Stimulated activated effector memory CD8-positive, alpha-beta T cell treated with anti-CD3 and anti-CD28 coated beads, Interleukin-12 subunit alpha, Interleukin-12 subunit beta, amount 100 ng/mL, for 72 hours (primary cell): Measurements from ENCODE around the gene VDR.
A peak's percentile ranks its signal among the peaks of the same experiment; 100 is the strongest.

Source experiments
- ATAC-seq: fragments of 150-1000 bp; cut with Tn5 transposase; 2 replicates; pipeline ENCODE4 v1.10.0; 2021
- DNase-seq, 2 donors: peaks; one replicate each; pipeline ENCODE4 v3.0.0; 2021 to 2022; ENCODE audit warnings: low spot score in 2 of 2
- H3K27ac Mint-ChIP-seq: one replicate; pipeline ENCODE4 v1.8.0; 2022; ENCODE audit warnings: mild to moderate bottlenecking, mixed read lengths
- H3K36me3 Mint-ChIP-seq: one replicate; pipeline ENCODE4 v1.8.0; 2022; ENCODE audit warnings: mild to moderate bottlenecking, mixed read lengths
- H3K4me1 Mint-ChIP-seq: one replicate; pipeline ENCODE4 v1.8.0; 2022; ENCODE audit warnings: mixed read lengths
- H3K4me3 Mint-ChIP-seq: one replicate; pipeline ENCODE4 v1.8.0; 2022; ENCODE audit warnings: mild to moderate bottlenecking, mixed read lengths
- H3K9me3 Mint-ChIP-seq: one replicate; pipeline ENCODE4 v1.8.0; 2022; ENCODE audit warnings: mixed read lengths

The VDR gene

DNA sequence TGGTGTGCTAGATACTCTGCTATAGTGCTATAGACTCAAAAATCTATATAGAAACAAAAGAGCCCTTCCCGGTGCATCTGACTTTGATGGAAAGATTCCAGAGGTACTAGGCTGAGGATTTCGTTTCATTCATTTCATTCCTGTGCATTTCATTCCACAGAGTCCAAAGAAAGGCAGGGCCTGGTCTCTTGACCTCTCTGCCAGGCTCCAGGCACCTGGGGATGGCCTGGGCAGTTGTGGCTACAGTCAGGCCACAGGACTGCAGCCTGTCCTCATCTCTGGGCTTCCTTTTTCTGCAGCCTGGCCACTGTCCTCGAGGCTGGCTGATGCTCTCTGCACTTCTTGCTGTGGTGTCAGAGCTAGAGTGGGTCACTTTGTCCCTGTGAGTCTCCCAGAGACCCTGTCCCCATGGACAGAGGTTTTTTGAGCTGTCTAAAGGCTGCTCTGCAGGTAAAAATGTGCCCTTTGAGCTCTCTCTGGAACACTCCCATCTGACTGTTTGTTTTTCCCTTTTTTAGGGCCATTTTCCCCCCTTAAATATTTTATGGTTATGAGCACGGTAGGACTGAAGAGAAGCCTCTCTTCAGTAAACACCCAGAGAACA, 3.2 kb upstream of the VDR start:
- H3K9me3 Mint-ChIP-seq, result no peaks in the 10 kb centered on the region

DNA sequence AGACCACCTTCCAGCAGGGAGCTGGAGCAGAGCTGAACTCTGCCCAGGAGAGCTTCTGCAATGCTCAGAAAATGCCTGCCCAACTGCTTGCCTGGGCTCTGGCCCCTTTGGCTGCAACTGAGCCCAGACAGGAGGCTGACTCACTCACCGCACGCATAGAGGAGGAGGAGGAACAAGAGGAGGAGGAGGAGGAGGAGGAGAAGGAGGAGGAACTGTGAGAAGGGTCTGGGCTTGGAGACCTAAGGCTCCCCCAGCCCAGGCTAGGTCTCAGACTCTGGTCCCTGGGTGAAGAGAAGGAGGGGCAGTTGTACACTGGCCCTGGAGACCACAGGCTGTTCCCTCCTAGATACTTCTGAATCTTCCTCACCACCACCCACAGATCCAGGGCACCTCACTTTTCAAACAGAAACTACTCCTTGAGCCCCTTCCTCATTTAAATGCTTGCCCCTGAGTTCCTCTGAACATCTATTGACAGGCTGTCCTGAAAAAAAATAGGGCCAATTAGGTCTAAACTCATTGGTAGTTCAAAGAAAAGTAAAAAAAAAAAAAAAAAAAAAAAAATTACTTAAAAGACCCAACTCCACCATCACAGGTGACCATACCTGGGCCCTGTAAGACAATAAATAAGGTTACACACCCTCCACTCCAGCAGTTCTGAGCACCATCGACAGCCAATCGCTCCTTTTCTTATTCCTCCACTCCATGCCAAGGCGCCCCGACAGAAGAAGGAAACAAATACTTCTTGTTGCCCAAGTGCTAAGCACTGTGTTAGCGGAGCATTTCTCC, 674 bp downstream of the VDR start:
- no peak for DNase-seq
- H3K9me3 Mint-ChIP-seq, result no peaks in the 10 kb centered on the region
- H3K36me3 Mint-ChIP-seq, result peaks cover 57% of the 10 kb centered on the region
- H3K4me3 Mint-ChIP-seq, result peak overlapping the region; percentile 89
- peak; percentile 80 for ATAC-seq
- peak overlapping the region; percentile 89 for H3K27ac Mint-ChIP-seq
- H3K4me1 Mint-ChIP-seq, result peaks cover 53% of the 10 kb centered on the region

More for the DNA sequence above, 3.2 kb upstream of the VDR start:
- DNase-seq, result peak in 1 of 2 donors; percentile 42
- H3K27ac Mint-ChIP-seq, result no peak overlapping the region
- H3K4me1 Mint-ChIP-seq, result peaks cover 17% of the 10 kb centered on the region
- ATAC-seq, result no peak
- H3K36me3 Mint-ChIP-seq, result peaks cover 19% of the 10 kb centered on the region
- no peak overlapping the region for H3K4me3 Mint-ChIP-seq

DNA sequence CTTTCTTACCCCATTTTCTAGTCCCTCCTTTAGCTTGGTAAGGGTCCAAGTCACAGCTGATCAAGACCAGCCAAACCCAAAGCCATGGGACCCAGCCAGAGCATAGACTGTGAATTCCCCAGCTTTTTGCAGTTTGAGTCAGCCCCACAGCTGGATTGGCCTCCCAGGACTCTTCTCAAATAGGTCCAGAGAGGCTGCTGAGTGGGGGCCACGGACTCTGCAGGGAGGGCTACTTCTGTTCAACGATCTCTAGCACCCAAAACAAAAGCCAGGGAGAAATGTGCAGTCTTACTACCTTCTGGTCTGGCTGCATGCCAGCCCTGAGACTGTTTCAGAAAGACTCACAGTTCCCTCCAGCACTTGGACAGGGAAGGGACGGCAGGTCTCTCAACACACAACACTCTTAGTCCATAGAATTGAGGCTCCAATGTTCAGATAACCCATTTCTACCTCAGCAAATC, 1.6 kb downstream of the VDR start:
- H3K36me3 Mint-ChIP-seq, result peaks cover 67% of the 10 kb centered on the region
- no peaks in the 10 kb centered on the region for H3K9me3 Mint-ChIP-seq
- ATAC-seq (peak; percentile 7), DNase-seq (no peak)
- H3K4me3 Mint-ChIP-seq, result peak overlapping the region; percentile 89
- H3K27ac Mint-ChIP-seq, result peak overlapping the region; percentile 89
- peaks cover 59% of the 10 kb centered on the region for H3K4me1 Mint-ChIP-seq

DNA sequence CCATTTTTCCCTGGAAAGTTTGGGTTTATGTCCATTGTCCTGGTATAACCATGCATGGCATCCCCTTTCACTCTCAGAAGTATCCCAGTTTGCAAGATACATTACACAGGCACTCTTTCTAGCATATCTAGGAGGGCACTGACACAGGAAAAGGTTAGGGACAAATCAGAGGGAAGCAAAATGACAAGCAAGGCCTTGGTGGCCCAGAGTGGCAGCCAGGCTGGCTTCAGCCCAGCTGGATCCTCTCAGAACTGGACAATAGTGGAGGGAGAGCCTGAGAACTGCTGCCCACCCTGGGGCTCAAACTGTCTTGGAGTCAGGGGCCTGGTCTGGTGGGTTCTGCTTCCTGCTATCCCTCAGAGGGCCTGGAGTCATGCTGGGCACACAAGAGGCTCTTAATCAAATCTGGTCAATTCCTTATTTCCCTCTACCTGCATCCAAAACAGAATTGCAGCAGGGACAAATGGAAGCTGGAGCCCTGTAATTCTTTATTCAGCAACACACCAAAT, 2.6 kb downstream of the VDR start:
- DNase-seq, result no peak
- Mint-ChIP-seq H3K27ac (peak overlapping the region; percentile 89), H3K9me3 (no peaks in the 10 kb centered on the region), H3K4me3 (peak overlapping the region; percentile 89), H3K4me1 (peaks cover 66% of the 10 kb centered on the region), H3K36me3 (peaks cover 77% of the 10 kb centered on the region)
- ATAC-seq, result no peak

DNA sequence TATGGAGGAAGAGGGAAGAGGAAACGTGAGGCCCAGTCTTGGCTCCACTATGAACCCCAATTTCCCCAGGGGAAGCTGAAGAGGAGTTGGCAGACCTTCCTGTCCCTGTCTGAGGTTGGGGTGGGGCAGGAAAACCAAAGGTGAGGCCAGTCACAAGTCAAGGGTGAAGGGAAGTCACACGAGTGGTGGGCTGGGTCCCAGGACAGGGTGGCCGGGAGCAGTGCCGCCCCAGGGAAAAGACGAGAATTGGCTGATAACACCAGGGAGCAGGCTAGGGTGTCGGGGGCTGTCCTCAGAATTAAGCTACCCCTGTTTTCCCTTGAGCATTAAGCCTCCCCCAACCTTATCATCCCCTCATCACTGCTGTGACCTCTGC, 3.1 kb downstream of the VDR start:
- Mint-ChIP-seq H3K36me3 (peaks cover 82% of the 10 kb centered on the region), H3K9me3 (no peaks in the 10 kb centered on the region), H3K4me3 (peak overlapping the region; percentile 89), H3K27ac (peak overlapping the region; percentile 68), H3K4me1 (peaks cover 70% of the 10 kb centered on the region)
- no peak for DNase-seq
- no peak for ATAC-seq

DNA sequence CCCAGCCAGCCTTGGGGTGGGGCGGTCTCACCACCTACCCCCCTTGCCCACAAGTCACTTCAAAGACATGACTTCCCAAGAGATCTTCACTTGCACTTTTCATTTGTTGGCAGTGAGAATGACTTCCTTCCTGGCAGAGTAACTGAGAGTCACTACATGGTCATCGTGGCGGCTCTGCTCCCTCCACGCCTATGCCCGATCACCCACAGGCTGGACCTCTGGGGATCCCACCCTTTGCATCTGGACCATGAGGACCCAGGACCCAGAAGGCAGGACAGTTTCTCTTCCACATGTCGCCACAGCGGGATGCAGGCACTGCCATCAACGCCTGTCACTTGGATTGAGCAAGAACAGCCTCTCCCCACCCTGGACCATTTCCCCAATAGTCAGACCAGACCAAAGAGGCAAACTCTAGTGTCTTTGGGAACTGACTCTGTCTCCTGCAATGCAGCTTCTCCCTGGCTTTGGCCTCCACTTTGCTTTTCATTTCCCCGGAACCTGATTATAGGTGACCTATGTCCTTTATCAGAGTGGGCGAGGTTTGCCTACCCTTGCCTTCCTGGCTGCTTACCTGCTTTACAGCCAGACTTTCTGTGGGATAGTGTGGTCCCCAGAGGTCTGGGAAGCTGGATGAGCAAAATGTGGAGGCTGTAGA, 3.6 kb downstream of the VDR start:
- Mint-ChIP-seq H3K9me3 (no peaks in the 10 kb centered on the region), H3K4me3 (peak overlapping the region; percentile 89), H3K4me1 (peaks cover 72% of the 10 kb centered on the region), H3K27ac (peak overlapping the region; percentile 68), H3K36me3 (peaks cover 87% of the 10 kb centered on the region)
- ATAC-seq, result no peak
- DNase-seq, result no peak

DNA sequence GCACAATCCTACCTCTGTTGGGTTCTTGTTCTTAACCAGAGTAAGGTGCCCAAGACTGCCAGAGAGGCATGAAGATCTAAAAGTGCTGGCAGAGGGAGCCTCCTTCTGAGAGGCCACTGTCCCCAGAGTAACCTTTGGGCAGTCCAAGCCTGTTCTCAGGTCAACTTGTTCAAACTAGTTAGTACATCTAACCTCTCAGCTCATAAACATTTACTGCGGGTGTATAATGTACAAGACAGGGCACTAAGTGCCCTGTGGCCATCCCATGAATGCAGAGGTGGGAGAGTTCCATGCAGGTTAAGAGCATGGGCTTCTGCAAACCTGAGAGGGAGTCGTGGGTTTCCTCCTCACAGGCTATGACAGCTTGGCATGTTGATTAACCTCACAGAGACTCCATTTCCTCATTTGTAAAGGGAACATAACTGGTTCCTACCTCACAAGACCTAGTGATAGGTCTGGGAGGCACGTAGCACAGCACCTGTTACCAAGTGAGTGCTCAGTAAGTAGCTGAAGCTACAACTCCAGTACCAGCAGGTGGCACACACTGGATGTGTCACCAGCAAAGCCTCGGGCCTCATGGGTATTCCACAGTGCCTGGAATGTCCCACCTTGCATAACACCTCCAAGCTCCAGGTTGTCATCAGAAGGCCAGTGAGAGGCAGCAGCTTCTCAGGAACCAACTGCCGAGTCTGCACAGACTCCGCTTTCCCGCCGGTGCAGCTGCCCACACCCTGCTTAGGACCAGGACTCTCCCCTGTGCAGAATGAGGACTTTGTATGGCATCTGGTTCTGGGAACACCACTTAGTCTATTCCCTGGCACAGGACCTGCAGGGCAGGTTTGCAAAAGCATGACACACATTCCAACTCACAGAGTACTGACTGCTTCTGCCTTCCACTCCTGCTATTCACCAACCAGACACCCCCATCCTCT, 4.4 kb downstream of the VDR start:
- Mint-ChIP-seq H3K27ac (peak overlapping the region; percentile 68), H3K9me3 (no peaks in the 10 kb centered on the region), H3K4me1 (peaks cover 78% of the 10 kb centered on the region), H3K4me3 (peak overlapping the region; percentile 89), H3K36me3 (peaks cover 95% of the 10 kb centered on the region)
- DNase-seq (no peak), ATAC-seq (no peak)

DNA sequence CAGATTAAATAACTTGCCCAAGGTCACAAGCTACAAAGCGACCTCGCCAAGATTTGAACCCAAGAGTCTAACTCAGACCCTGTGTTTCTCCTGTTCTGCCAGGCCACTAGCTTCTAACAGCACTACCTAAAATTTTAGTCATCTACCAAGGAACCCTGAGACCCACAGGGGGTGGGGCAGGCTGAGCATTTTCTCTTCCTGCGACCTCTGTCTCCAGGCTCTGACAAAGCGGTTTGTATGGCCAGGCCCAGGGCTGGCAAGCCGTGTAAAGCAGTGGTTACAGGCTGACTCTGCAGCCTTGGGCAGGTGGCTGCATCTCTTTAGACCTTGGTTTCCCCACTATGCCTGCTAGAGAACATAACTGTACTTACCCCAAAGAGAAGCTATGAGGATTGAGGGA, 5.3 kb downstream of the VDR start:
- no peaks in the 10 kb centered on the region for H3K9me3 Mint-ChIP-seq
- peak overlapping the region; percentile 89 for H3K4me3 Mint-ChIP-seq
- DNase-seq, result no peak
- H3K27ac Mint-ChIP-seq, result no peak overlapping the region
- H3K4me1 Mint-ChIP-seq, result peaks cover 80% of the 10 kb centered on the region
- no peak for ATAC-seq
- H3K36me3 Mint-ChIP-seq, result peaks cover 100% of the 10 kb centered on the region

DNA sequence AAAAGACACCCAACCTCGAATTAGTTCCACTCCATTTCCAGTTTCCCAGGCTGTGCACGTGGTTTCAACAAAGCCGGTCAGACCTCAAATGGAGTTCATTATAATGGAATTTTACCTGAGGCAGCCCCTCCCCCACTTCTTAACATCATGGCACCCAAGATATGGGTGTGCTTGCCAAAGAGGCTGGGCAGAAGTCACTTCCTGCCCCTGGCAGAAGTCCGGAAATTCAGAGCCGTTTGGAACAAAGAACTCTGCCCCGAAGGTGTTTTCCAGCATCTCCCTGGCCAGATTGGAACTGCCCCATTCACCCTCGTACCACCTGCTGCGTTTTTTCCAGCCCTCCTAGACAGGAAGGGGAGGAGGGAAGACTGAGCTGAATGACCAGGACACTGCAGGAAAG, 8.2 kb downstream of the VDR start:
- peaks cover 81% of the 10 kb centered on the region for H3K4me1 Mint-ChIP-seq
- ATAC-seq, result no peak
- peaks cover 98% of the 10 kb centered on the region for H3K36me3 Mint-ChIP-seq
- no peak overlapping the region for H3K4me3 Mint-ChIP-seq
- no peaks in the 10 kb centered on the region for H3K9me3 Mint-ChIP-seq
- peak overlapping the region; percentile 34 for H3K27ac Mint-ChIP-seq
- DNase-seq, result no peak

DNA sequence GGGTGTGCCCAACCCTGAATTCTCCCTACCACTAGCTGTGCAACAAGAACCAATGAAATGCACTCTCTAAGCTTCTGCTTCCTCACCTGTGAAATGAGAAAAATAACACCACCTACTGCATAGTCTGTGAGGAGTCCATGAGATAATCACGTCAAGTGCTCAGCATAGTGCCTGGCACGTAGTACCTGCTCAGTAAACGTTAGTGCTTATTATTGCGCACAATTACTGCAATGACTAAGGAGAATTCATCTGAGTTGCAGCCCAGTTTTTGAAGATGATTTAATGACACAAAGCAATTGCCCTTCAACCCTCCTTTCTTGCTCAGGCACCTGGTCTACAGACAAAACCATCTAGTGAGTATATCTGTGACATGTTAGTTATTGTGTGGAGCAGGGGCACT, 8.8 kb downstream of the VDR start:
- DNase-seq (no peak), ATAC-seq (no peak)
- peaks cover 98% of the 10 kb centered on the region for H3K36me3 Mint-ChIP-seq
- peak overlapping the region; percentile 52 for H3K27ac Mint-ChIP-seq
- H3K9me3 Mint-ChIP-seq, result no peaks in the 10 kb centered on the region
- peaks cover 81% of the 10 kb centered on the region for H3K4me1 Mint-ChIP-seq
- no peak overlapping the region for H3K4me3 Mint-ChIP-seq

DNA sequence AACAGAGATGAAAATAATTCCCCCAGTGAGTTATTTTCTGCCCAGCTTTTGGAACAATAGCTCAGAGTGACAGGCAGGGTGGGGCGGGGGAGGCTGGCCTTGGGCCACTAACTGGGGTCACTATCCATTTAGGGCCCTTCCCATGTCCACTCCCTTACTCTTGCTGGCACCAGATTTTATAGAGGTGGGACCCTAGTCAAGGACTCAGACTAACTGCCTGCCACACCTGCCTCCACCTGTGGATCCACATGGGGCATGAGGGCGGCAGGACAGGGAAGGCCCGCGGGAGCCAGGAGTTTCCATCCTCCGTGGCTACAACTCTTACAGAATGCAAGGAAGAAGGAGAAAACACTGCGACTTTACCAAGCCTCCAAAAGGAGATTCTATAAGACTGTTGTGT, 10.1 kb downstream of the VDR start:
- DNase-seq (no peak), ATAC-seq (no peak)
- peaks cover 81% of the 10 kb centered on the region for H3K4me1 Mint-ChIP-seq
- peaks cover 98% of the 10 kb centered on the region for H3K36me3 Mint-ChIP-seq
- H3K9me3 Mint-ChIP-seq, result no peaks in the 10 kb centered on the region
- no peak overlapping the region for H3K4me3 Mint-ChIP-seq
- peak overlapping the region; percentile 46 for H3K27ac Mint-ChIP-seq

DNA sequence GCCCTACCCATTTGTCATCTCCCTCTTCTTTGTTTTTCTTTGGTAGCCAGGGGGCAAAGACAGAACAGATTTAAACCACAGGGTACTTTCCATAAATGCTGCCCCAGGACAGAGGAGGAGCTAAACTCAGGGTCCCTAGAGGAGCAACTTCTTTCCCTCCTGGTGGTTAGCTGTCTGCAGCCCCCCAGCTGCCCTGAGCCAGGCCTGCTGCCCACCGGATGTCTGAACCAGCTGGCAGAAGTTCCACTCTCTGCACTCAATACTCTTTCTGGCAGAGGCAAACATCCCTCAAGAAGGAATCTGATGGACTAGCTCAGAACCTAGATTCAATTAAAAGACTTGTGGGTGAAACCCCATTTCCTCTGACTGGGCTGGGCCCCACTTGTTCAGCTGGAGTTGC, 10.7 kb downstream of the VDR start:
- Mint-ChIP-seq H3K9me3 (no peaks in the 10 kb centered on the region), H3K27ac (peak overlapping the region; percentile 46), H3K4me1 (peaks cover 84% of the 10 kb centered on the region), H3K36me3 (peaks cover 98% of the 10 kb centered on the region), H3K4me3 (no peak overlapping the region)
- no peak for DNase-seq
- no peak for ATAC-seq

DNA sequence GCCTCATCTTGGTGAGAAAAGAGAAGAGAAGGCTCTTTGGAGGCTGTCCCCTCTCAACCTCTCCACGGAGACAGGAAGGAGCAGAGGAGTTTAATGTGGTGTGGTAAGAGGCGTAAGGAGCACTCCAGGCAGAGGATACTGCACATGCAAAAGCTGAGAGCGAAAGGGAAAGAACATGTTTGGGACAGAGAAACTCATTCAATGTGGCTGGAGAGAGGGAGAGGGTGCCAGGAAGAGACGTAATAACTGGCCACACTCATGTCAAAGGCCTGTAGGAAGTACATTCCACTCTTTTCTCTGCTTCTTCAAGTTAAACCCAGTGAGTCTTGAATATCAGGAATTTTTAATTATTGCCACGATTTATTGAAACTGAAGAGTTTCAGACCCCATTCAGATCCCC, 12.0 kb downstream of the VDR start:
- no peak for DNase-seq
- Mint-ChIP-seq H3K9me3 (no peaks in the 10 kb centered on the region), H3K4me1 (peaks cover 90% of the 10 kb centered on the region), H3K4me3 (peak overlapping the region; percentile 69), H3K27ac (peak overlapping the region; percentile 94), H3K36me3 (peaks cover 98% of the 10 kb centered on the region)
- ATAC-seq, result no peak

DNA sequence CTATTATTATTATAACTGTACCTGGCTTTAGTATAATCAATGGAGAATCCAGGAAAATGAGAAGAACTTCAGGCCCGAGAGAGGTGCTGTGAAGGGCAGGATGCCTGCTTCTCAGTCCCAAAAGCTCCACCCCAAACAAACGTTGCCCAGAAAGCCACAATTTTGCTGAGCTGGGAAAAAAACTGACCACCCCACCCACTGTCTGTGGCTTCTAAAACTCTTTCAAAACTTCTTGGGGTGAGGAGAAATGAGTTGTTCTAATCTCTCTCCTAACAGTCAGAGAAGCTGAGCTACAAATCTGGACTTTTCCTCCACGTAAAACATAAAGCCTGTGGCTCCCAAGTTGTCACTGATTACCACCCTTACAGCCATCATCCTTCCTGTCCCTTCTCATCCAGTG, 13.4 kb downstream of the VDR start:
- Mint-ChIP-seq H3K27ac (peak overlapping the region; percentile 94), H3K36me3 (peaks cover 98% of the 10 kb centered on the region), H3K9me3 (no peaks in the 10 kb centered on the region), H3K4me1 (peaks cover 89% of the 10 kb centered on the region), H3K4me3 (peak overlapping the region; percentile 69)
- DNase-seq (no peak), ATAC-seq (peak; percentile 68)

DNA sequence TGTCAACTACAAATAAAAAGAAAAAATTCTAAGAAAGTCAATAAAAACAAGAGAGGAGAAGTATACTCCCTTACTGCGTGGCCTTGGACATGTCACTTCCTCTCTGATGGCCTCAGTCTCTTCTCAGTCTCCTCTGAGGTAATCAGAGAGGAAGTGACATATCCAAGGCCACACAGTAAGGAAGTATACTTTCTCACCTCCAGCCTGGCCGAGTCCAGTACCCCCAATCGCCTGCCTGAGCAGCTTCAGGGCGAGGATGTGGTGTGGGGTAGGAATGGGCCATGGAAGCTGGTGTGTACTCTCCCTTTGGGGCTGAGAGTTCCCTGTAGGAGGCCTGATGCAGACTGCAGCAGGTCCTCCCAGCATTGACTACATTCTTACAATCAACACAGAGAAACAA, 15.8 kb downstream of the VDR start:
- H3K9me3 Mint-ChIP-seq, result no peaks in the 10 kb centered on the region
- peak overlapping the region; percentile 69 for H3K4me3 Mint-ChIP-seq
- peaks cover 98% of the 10 kb centered on the region for H3K36me3 Mint-ChIP-seq
- ATAC-seq (peak; percentile 62), DNase-seq (no peak)
- H3K27ac Mint-ChIP-seq, result peak overlapping the region; percentile 94
- peaks cover 97% of the 10 kb centered on the region for H3K4me1 Mint-ChIP-seq
